ENCODE results near the gene TMEM9. TPM values are rescaled to one million over a fixed set of nuclear protein-coding genes. Genes with fewer than 3 reads are reported as not detected.

Gene TMEM9
- total RNA-seq, 2 experiments from 2014 or later, result 19.7 to 20.5 TPM

DNA sequence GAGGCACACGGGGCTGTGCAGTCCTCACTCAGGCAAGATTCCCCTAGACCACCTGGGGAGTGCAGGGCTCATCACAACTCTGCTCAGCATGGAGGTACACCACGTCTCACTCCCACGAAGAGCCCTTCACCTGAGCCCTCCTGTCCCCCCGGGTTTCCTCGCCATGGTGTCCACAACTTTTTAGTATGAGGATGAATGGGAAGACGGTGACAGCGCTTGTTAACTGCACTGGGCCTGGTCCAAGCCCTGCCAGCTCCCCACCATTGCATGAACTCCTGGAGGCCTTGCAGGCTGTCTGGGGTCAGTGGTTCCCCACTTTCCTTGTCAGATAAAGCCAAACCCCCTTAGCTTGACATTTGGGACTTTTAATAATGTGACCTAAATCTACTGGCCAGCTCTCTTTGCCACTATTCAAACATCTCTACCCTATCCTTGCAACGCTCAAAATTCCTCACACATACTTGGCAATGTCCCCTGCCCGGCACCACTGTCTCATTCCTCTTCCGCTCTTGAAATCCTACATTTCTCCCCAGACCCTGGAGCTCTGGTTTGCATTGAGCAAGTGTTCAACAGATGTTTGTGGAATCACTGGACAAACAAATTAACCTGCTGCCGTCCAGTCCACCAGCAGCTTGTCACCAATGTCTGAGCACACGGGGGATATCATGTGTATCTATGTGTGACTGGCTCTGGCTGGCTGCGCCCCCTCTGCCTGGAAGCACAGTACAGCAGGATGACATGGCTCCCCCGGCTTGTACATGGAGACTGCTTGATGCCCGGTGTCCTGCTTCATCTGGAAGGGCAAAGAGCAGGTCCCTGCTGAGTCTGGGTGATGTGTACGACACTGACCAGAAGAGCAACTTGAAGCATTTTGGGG is 11.2 kb downstream of the TMEM9 start:
- no peaks in the 10 kb centered on the region for H3K4me1 Mint-ChIP-seq (ENCODE audit: low read depth)
- no peaks in the 10 kb centered on the region for H3K27me3 Mint-ChIP-seq (ENCODE audit: low read depth)
- peaks cover 7% of the 10 kb centered on the region for H3K36me3 Mint-ChIP-seq (ENCODE audit: low read depth)
- no peak for DNase-seq
- no peak overlapping the region for H3K27ac Mint-ChIP-seq
- H3K4me3 Mint-ChIP-seq, result no peak overlapping the region
- no peaks in the 10 kb centered on the region for H3K9me3 Mint-ChIP-seq
- intact Hi-C loops (cut with micrococcal nuclease), result no loop called here
- CTCF ChIA-PET, result interaction anchor here (0.7 to 1.1 kb wide), 2 partner anchors 8 to 38 kb away, joined by 3 read pairs; no protein-coding TSS in a partner anchor

- no peak for DNase-seq
- Mint-ChIP-seq H3K27me3 (ENCODE audit: low read depth) (no peaks in the 10 kb centered on the region), H3K4me3 (no peak overlapping the region), H3K4me1 (ENCODE audit: low read depth) (no peaks in the 10 kb centered on the region), H3K9me3 (no peaks in the 10 kb centered on the region), H3K36me3 (ENCODE audit: low read depth) (peaks cover 7% of the 10 kb centered on the region), H3K27ac (no peak overlapping the region)
- CTCF ChIA-PET, result interaction anchor here (0.7 to 1.1 kb wide), 3 partner anchors 9 to 203 kb away, joined by 3 read pairs; no protein-coding TSS in a partner anchor
- intact Hi-C loops (cut with micrococcal nuclease), result no loop called here
Measured at GRCh38 chr1:201142011-201142848, 12.0 kb downstream of the TMEM9 start.

- no peaks in the 10 kb centered on the region for H3K9me3 Mint-ChIP-seq
Measured at GRCh38 chr1:201141418-201141817, 12.9 kb downstream of the TMEM9 start.

DNA sequence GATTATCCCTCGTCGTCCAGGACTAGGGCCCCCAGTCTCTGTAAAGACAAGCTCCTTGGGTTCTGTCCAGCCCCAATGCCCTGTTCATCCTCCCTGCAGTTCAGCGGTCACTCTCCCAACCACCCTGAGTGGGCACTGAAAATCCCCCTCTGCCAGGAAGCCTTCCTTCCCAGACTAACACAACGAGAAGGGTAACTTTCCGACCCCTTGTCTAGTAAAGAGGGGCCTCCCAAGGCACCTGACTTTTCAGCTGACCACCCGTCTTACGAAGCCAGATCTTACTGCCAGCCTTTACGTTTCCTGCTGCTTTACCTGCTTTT is 13.4 kb downstream of the TMEM9 start:
- no peak overlapping the region for H3K27ac Mint-ChIP-seq
- no peaks in the 10 kb centered on the region for H3K4me1 Mint-ChIP-seq (ENCODE audit: low read depth)
- no peaks in the 10 kb centered on the region for H3K9me3 Mint-ChIP-seq
- H3K4me3 Mint-ChIP-seq, result no peak overlapping the region
- DNase-seq, result no peak
- no peaks in the 10 kb centered on the region for H3K27me3 Mint-ChIP-seq (ENCODE audit: low read depth)
- peaks cover 10% of the 10 kb centered on the region for H3K36me3 Mint-ChIP-seq (ENCODE audit: low read depth)
- intact Hi-C loops (cut with micrococcal nuclease), result no loop called here
- CTCF ChIA-PET, result interaction anchor here (0.6 to 1.8 kb wide), 4 partner anchors 8 to 205 kb away, joined by 3 to 5 read pairs (median 3); no protein-coding TSS in a partner anchor

More at GRCh38 chr1:201141418-201141817, 12.9 kb downstream of the TMEM9 start:
- Mint-ChIP-seq H3K27me3 (ENCODE audit: low read depth) (no peaks in the 10 kb centered on the region), H3K4me1 (ENCODE audit: low read depth) (no peaks in the 10 kb centered on the region), H3K4me3 (no peak overlapping the region), H3K27ac (no peak overlapping the region), H3K36me3 (ENCODE audit: low read depth) (peaks cover 10% of the 10 kb centered on the region)
- intact Hi-C loops (cut with micrococcal nuclease), result no loop called here
- no peak for DNase-seq
- CTCF ChIA-PET, result interaction anchor here (0.9 to 1.8 kb wide), 2 partner anchors 7 to 204 kb away, joined by 3 to 5 read pairs; no protein-coding TSS in a partner anchor

GRCh38 chr1:201140235-201140940 is 13.9 kb downstream of the TMEM9 start:
- Mint-ChIP-seq H3K36me3 (ENCODE audit: low read depth) (peaks cover 13% of the 10 kb centered on the region), H3K4me1 (ENCODE audit: low read depth) (no peaks in the 10 kb centered on the region), H3K9me3 (no peaks in the 10 kb centered on the region), H3K4me3 (no peak overlapping the region), H3K27ac (no peak overlapping the region), H3K27me3 (ENCODE audit: low read depth) (no peaks in the 10 kb centered on the region)
- CTCF ChIA-PET, result interaction anchor here (0.6 to 1.8 kb wide), 3 partner anchors 9 to 32 kb away, joined by 3 to 5 read pairs (median 3); no protein-coding TSS in a partner anchor
- no peak for DNase-seq
- intact Hi-C loops (cut with micrococcal nuclease), result no loop called here

GRCh38 chr1:201139756-201140155 is 14.5 kb downstream of the TMEM9 start:
- H3K27ac Mint-ChIP-seq, result no peak overlapping the region
- H3K36me3 Mint-ChIP-seq (ENCODE audit: low read depth), result peaks cover 13% of the 10 kb centered on the region
- intact Hi-C loops (cut with micrococcal nuclease), result no loop called here
- H3K27me3 Mint-ChIP-seq (ENCODE audit: low read depth), result no peaks in the 10 kb centered on the region
- no peak for DNase-seq
- CTCF ChIA-PET, result interaction anchor here (1.1 to 1.8 kb wide), 2 partner anchors 9 to 31 kb away, joined by 3 to 5 read pairs; no protein-coding TSS in a partner anchor
- H3K9me3 Mint-ChIP-seq, result no peaks in the 10 kb centered on the region
- H3K4me3 Mint-ChIP-seq, result no peak overlapping the region
- no peaks in the 10 kb centered on the region for H3K4me1 Mint-ChIP-seq (ENCODE audit: low read depth)

- intact Hi-C loops (cut with micrococcal nuclease), result no loop called here
- CTCF ChIA-PET, result no interaction called here
- no peaks in the 10 kb centered on the region for H3K9me3 Mint-ChIP-seq
- no peak overlapping the region for H3K27ac Mint-ChIP-seq
- no peaks in the 10 kb centered on the region for H3K27me3 Mint-ChIP-seq (ENCODE audit: low read depth)
- DNase-seq, result no peak
- no peaks in the 10 kb centered on the region for H3K4me1 Mint-ChIP-seq (ENCODE audit: low read depth)
- peaks cover 15% of the 10 kb centered on the region for H3K36me3 Mint-ChIP-seq (ENCODE audit: low read depth)
- no peak overlapping the region for H3K4me3 Mint-ChIP-seq
Measured at GRCh38 chr1:201139306-201139705, 15.0 kb downstream of the TMEM9 start.

DNA sequence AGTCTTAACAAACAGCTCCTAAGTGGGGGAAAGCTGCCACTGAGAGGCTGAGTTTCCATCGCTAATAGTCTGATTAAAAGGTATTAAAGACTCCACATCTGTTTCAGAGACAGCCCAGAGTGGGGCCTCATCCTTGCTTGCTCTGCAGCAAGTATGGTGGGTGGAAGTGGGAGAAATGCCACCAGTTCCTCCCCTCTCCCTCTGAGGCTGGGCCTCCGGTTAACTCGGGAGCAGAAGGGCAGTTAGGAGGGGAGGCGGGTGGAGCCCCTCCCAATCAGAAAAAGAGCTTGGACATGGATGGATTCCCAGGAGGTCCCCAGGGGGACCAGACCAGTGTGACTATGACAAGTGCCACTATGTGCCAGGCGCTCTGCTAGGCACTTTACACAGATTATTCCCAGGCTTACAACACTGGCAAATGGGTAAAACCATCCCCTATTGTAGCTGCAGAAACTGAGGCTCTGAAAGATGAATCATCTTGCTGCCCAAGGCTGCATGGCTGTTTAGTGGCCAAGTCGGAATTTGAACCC is 15.9 kb downstream of the TMEM9 start:
- Mint-ChIP-seq H3K27me3 (ENCODE audit: low read depth) (no peaks in the 10 kb centered on the region), H3K4me3 (no peak overlapping the region), H3K9me3 (no peaks in the 10 kb centered on the region), H3K27ac (no peak overlapping the region), H3K36me3 (ENCODE audit: low read depth) (peaks cover 13% of the 10 kb centered on the region), H3K4me1 (ENCODE audit: low read depth) (no peaks in the 10 kb centered on the region)
- DNase-seq, result no peak
- CTCF ChIA-PET, result interaction anchor here (0.6 to 1.4 kb wide), 3 partner anchors 13 to 88 kb away, joined by 3 to 7 read pairs (median 3); partner anchors contain the start of gene TMEM9
- intact Hi-C loops (cut with micrococcal nuclease), result no loop called here

DNA sequence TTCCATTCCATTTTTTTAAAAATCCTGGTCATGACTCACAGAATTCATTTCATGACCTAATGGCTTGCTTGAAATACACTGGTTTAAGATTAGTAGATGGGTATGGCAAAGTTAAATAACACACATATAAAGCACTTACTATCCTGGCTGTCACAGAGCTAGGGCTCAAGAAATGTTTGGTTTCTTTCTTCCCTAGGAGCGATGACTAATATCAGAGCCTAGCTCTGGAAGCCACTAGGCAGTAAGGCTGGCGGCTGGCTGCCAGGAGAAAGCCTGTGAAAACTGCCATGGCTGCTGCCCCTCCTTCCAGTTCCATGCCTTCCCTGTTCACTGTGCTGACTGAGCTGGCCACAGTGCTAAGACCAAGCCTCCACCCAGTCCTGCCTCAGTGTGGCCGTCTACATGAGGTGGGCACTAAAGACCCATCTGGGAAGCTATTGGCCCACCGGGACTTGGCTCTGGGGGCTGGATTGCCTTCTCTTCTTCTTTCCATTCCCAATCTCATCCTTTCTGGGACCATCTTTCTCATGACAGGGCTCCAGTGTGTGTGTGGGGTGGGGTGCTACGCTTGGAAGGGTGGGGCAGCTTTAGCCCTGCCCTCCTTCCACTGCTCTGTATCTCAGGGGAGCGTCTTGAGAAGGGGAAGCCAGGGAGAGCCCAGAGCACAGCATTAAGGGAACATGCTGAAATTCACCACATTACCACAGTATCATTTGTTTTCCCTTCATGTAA is 16.5 kb downstream of the TMEM9 start:
- no peaks in the 10 kb centered on the region for H3K4me1 Mint-ChIP-seq (ENCODE audit: low read depth)
- no peaks in the 10 kb centered on the region for H3K27me3 Mint-ChIP-seq (ENCODE audit: low read depth)
- intact Hi-C loops (cut with micrococcal nuclease), result no loop called here
- DNase-seq, result no peak
- H3K27ac Mint-ChIP-seq, result no peak overlapping the region
- CTCF ChIA-PET, result interaction anchor here (0.8 to 1.4 kb wide), 2 partner anchors 12 to 17 kb away, joined by 3 to 7 read pairs; partner anchors contain the start of gene TMEM9
- H3K9me3 Mint-ChIP-seq, result no peaks in the 10 kb centered on the region
- no peak overlapping the region for H3K4me3 Mint-ChIP-seq
- H3K36me3 Mint-ChIP-seq (ENCODE audit: low read depth), result peaks cover 14% of the 10 kb centered on the region

DNA sequence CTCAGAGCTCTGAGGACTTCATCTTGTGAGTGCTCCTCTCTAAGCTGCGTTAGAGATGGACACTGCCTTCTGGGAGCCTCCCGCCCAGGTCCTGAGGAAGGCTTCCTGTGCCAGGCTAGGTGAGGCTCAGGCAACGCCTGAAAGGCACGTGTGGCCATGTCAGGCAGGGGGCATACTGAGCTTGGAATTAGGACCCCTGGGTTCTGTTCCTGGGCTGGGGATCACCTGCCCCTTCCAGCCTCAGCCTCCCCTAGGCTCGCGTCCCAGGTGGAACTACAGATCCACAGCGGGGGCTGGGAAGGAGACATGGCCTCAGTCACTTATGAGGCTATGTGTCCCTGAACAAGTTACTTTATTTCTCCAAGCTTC is 17.3 kb downstream of the TMEM9 start:
- CTCF ChIA-PET, result interaction anchor here (1.4 kb wide), 1 partner anchor 11 kb away, joined by 7 read pairs; no protein-coding TSS in a partner anchor
- no peaks in the 10 kb centered on the region for H3K27me3 Mint-ChIP-seq (ENCODE audit: low read depth)
- no peak overlapping the region for H3K27ac Mint-ChIP-seq
- no peaks in the 10 kb centered on the region for H3K4me1 Mint-ChIP-seq (ENCODE audit: low read depth)
- H3K9me3 Mint-ChIP-seq, result no peaks in the 10 kb centered on the region
- DNase-seq, result no peak
- intact Hi-C loops (cut with micrococcal nuclease), result no loop called here
- H3K4me3 Mint-ChIP-seq, result no peak overlapping the region
- peaks cover 14% of the 10 kb centered on the region for H3K36me3 Mint-ChIP-seq (ENCODE audit: low read depth)

GRCh38 chr1:201136355-201137023 is 17.8 kb downstream of the TMEM9 start:
- intact Hi-C loops (cut with micrococcal nuclease), result no loop called here
- no peak for DNase-seq
- Mint-ChIP-seq H3K4me1 (ENCODE audit: low read depth) (no peaks in the 10 kb centered on the region), H3K4me3 (no peak overlapping the region), H3K27ac (no peak overlapping the region), H3K27me3 (ENCODE audit: low read depth) (no peaks in the 10 kb centered on the region), H3K36me3 (ENCODE audit: low read depth) (peaks cover 14% of the 10 kb centered on the region), H3K9me3 (no peaks in the 10 kb centered on the region)
- CTCF ChIA-PET, result no interaction called here

Measured in activated naive CD4-positive, alpha-beta T cell treated with anti-CD3 and anti-CD28 coated beads for 36 hours (primary cell).